Kasumi-1 (cell line): Measurements from ENCODE around the gene PLCB1.
A peak's percentile ranks its signal among the peaks of the same experiment; 100 is the strongest.

ENCODE experiments used
- DNase-seq, 2 experiments: peaks; one replicate each; lab custom pipeline; 2025; lab: John Stamatoyannopoulos, UW

PLCB1 gene

GRCh38 chr20:8246153-8246552 lies 114.1 kb downstream of the PLCB1 start:
- no peak for DNase-seq

GRCh38 chr20:8246716-8247115 lies 114.7 kb downstream of the PLCB1 start:
- no peak for DNase-seq

DNA sequence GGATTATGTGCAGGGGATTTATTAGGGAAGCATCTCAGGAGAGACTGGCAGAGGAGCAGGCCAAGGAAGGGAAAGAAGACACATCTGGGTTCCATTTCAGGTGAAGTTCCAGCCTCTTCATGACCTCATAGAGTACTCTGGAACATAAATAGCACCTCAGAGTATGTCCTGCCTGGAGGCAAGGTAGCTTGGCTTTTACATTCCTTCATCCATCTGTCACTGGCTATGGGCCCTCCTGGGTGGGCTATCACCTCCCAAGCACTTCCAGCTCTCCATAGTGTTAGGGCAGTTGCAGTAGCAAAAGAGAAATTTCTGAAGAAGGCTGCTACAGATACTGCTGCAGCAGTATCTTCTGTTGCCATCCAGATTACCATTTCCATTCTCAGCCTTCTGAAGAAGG lies 116.0 kb downstream of the PLCB1 start:
- DNase-seq: no peak

GRCh38 chr20:8249634-8250033 lies 117.6 kb downstream of the PLCB1 start:
- no peak for DNase-seq

GRCh38 chr20:8250539-8251200 lies 118.6 kb downstream of the PLCB1 start:
- no peak for DNase-seq

- no peak for DNase-seq
Observed at GRCh38 chr20:8251201-8251575, 119.1 kb downstream of the PLCB1 start.

DNA sequence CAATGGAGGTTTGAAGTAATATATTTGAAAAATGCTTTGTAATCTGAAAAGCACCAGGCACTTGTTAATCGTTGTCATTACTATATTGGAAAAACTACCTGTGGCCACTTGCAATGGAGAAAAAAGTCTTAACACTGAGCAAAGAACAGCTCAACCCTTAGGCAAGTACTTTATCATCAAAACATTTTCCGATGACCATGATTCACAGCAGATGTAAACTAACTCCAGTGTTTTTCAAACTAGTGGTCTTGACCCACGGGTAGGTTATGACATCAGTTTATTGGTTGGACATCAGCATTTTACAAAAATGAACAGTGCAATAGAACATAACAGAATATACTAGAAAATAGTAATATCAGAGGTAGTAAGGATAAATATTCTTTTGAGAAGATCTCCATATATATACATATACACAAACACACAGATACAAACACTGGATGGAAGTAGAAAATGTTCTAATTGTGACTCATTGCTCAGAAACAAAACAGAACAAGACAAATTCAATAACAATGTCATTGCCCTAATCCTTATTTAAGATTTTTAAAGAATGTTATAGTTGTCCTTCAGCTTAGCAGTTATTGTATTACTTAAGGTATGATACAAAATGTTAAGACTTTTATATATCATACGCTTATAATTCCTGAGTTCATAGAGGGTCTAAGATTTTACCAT lies 123.0 kb downstream of the PLCB1 start:
- no peak for DNase-seq

GRCh38 chr20:8255945-8256632 lies 124.0 kb downstream of the PLCB1 start:
- DNase-seq: no peak

DNA sequence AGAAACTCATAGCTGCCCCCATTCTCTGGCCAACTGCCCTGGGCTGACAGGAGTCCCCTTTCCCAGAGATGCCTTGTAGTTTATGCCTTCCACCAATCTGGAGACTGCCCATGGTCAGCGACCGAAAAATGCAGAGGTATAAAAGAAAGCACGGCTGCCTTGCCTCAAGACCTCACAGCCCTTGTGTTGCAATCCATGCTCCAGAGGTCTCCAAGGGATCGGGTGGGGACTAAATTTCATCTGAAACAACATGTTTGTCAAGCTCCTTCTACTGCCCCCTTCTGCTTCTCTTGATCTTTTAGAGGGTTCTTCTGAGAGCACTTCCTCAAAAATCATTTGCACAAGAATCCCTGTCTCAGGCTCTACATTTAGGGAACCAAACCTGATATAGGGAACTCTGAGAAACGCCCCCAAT lies 128.8 kb downstream of the PLCB1 start:
- DNase-seq: peak; percentile 55 to 78

DNA sequence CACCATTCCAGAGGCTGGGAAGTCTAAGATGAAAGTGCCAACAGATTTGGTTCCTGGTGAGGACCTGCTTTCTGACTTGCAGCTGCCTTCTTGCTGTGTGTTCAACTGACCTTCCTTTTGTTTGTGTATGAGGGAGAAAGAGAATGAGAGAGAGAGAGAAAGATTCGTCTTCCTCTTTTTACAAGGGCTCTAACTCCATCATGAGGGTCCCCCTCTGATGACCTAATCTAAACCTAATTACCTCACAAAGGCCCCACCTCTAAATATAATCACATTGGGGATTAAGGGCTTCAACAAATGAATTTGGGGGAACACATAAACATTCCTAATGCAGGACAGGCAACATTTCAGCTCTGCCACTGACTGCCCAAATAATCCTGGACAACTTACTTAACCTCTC lies 130.7 kb downstream of the PLCB1 start:
- no peak for DNase-seq

DNA sequence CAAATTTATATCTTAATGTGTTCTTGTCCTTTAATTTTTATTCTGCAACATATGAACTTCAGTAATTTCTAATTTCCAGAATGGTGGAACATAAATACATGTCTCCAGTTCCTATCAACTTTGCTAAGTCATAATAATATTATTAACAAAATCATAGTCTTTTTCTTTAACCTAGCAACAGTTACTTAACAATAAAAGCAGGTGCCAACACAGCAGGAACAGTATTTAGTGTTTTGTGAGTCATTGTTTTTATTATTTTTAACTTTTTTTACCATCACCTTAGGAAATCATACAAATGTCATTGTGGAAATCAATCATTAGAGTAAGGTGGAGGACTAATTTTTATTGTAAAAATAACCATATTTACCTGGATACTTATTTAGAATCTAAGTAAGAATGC lies 133.5 kb downstream of the PLCB1 start:
- DNase-seq: no peak

- DNase-seq: no peak
Observed at GRCh38 chr20:8267009-8267408, 134.9 kb downstream of the PLCB1 start.

GRCh38 chr20:8271727-8272126 lies 139.7 kb downstream of the PLCB1 start:
- DNase-seq: peak; percentile 56 to 61

DNA sequence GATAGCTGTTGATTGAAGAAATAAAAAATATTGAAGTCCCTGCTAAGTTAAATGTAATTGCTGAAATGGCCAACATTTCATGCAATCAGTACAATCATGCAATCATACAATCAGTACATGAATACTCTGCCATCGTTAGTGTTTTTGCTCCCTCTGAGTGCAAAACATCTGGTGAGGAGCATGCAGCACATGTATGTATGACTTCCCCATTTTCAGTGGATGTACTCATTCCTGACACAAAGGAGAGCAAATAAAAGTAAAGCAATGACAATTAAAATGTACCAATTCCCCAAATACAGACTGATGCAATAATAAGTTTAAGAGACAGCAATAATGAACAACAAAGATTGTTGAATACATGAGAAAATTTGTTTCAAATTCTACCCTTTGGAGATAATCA lies 140.7 kb downstream of the PLCB1 start:
- peak; percentile 44 to 49 for DNase-seq

- no peak for DNase-seq
Observed at GRCh38 chr20:8284902-8285301, 152.8 kb downstream of the PLCB1 start.

DNA sequence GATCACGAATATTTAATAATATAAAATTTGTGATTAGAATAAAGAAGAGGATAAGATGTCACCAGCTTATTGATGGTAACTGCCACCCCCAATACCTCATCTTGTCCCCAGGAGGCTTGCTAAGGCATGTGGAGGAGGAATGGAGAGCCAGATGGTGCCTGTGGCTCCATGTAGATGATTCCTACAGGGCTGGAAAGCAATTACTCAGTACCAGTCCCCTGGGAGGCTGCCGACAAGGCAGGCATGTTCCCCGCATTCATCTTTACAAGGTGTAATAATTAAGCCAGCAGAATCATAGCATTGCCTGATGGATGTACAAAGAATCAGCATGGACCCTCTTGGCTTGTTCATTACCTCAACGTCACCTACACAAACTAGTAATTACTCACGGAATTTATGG lies 155.3 kb downstream of the PLCB1 start:
- no peak for DNase-seq

GRCh38 chr20:8291200-8291599 lies 159.1 kb downstream of the PLCB1 start:
- DNase-seq: no peak

GRCh38 chr20:8291873-8292272 lies 159.8 kb downstream of the PLCB1 start:
- no peak for DNase-seq

DNA sequence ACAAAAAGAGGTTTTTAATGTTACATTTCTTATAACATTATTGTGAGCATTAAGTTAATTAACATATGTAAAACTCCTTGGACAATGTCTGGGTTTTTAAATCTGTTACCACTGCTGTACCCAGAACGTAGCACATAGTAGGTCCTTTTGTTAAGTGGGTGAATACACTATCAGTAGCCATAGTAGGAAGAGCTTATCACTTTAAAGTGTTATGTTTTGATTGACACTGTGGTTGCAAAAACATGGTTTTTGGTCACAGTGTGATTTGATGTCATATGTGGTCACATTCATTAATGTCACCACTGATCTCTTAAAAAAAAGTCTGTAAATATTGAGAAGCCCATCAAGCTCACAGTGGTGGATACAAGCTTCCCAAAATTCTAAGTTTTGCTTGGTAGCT lies 160.7 kb downstream of the PLCB1 start:
- no peak for DNase-seq

DNA sequence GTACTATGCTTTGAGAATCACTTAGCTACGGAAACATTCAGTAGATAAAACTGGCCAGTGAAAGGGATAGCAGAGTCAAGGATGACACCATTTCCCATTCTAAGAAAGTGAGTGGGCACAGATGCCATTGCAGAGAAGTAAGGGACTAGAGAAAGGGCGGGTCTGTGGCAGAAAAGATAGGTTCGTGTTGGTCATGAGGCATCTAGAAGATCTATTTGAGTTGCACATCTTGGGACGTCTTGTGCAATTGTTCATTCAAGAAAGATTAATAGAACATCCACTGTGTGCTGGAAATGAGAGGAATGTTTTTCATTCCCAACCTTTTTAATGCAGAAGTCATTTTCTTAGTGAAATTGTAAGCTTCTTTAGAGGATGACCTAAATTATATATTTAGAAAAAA lies 161.7 kb downstream of the PLCB1 start:
- no peak for DNase-seq

DNA sequence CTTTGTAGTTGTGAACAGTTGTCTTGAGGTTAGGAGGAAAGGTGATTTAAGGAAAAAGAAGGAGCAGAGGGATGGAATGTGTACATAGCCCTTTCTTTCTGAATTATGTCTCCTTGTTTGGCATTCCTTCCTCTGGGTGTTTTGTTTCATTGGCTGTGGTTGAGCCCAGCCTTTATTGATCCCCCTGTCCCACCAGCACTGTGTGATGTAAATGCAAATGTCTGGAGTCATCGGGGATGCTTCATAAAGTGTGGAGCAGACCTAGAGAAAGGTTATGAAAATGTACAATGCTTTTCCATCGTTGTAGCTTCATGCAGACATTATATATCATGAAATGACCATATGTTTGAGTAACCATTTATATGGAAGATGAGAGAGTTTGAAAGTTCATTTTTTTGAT lies 164.5 kb downstream of the PLCB1 start:
- DNase-seq: no peak

- DNase-seq: no peak
Observed at GRCh38 chr20:8298426-8299043, 166.5 kb downstream of the PLCB1 start.

- DNase-seq: no peak
Observed at GRCh38 chr20:8299921-8300320, 167.9 kb downstream of the PLCB1 start.
